HG03439 (cell line): Measurements from ENCODE around the gene GPR173.

Source experiments
- ATAC-seq: cut with Tn5 transposase; IDR thresholded peaks from one replicate; pipeline ENCODE4 v1.9.1; 2021; ENCODE audit warnings: mild to moderate bottlenecking, moderate library complexity; ENCODE audit not compliant: unreplicated experiment

GPR173 gene

DNA sequence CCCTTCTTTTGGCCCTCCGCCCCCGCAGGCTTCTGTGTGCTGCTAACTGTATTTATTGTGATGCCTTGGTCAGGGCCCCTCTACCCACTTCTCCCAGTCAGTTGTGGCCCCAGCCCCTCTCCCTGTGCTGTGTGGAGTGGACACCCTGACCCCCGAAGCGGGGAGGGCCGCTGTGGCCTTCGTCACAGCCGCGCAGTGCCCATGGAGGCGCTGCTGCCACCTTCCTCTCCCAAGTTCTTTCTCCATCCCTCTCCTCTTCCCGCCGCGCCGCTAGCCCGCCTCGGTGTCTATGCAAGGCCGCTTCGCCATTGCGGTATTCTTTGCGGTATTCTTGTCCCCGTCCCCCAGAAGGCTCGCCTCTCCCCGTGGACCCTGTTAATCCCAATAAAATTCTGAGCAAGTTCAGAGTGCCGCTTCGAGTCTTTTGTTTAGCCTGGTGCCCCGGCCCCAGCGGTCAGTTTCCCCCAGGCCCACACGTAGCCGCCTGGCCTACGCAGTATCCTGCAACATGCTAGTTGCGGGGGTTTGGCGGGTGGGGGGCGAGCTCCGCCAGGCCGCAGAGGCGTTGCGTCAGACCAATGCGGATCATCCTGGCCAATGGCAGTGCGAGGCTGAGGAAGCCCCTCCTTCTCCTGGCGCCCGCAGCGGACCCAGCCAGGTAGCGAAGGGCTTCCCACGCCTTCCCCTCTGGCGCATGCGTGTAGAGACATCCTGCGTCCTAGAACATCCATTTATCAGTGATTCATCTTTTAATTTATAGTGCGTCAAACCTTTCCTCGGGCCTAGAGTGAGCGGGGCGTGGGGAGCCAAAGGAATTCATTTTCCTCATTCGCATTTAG lies 39.8 kb downstream of the GPR173 start:
- ATAC-seq, result no peak

DNA sequence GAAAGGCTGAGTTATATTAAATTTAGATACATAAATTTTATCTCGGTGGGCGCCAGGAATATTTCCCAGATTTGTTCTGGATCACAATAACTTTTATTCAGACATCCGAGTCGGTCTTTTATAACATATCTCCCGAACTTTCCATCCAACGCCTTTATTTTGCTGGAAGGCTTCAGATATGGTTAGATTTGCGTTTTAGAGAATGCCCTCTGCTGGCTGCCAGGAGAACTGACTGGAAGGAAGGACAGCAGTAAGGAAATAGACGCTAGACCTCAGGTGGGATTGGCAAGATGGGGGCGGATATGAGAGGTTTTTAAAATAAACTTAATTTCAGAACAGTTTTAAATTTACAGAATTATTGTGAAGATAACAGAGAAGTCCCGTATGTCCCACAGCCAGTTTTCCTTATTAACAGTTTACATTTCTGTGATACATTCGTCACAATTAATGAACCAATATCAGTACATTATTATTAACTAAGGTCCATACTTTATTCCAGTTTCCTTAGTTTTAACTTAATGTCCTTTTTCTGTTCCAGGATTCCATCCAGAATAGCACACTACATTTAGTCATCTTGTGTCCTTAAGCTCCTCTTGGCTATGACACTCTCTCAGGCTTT lies 40.7 kb downstream of the GPR173 start:
- ATAC-seq, result no peak

DNA sequence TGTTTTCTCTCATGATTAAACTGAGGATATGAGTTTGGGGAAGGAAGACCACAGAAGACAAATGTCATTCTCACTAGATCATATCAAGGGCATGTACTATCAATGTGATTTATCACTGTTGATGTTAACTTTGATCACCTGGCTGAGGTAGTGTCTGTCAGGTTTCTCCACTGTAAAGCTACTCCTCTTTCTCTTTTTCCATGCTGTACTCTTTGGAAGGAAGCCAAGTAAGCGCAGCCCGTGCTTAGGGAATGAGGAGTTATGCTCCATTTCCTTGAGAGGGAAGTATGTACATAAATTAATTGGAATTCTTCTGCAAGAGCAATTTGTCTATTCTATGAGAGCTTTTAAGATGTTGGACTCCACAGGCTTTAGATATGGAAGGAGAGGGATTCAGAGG lies 41.3 kb downstream of the GPR173 start:
- ATAC-seq, result no peak

DNA sequence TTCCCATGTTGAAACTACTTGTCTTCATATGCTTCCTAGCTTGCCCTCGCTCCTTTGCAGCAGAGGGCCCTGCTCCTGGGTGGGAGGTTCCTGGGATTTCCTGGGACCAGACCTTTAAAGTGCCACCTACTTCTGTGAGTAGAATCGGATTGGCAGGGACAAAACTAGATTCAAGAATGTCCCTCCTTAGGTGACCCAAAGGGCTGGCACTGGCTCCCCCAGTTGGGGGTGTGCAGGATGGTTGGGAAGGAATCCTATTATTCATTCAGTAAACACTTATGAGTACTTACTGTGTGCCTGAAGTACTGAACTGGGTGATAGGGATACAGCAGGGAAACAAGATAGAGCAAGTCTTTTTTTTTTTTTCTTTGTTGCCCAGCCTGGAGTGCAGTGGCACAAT lies 42.8 kb downstream of the GPR173 start:
- no peak for ATAC-seq

DNA sequence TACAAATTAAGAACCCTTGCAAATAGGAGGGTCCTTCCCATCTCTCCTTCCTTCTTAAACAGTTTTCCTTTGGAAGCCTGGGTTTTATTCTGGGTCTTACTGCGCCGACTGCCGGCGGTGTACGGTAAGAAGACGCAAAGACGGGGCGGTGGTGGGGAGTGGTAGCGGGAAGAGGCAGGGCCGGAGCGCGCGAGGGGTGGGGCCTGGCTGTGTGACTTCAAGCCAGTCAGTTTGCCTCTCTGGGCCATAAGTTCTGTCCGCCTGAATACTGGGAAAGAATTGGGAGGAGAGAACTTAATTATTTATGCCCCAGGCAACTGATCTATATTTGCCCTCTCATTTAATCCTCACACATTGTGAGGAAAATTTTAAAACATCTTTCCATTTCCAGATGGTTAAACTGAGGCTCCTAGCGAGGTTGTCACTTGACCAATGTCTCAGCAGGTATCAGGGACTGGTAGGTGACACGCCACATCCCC lies 44.6 kb downstream of the GPR173 start:
- peak; percentile 51 for ATAC-seq

DNA sequence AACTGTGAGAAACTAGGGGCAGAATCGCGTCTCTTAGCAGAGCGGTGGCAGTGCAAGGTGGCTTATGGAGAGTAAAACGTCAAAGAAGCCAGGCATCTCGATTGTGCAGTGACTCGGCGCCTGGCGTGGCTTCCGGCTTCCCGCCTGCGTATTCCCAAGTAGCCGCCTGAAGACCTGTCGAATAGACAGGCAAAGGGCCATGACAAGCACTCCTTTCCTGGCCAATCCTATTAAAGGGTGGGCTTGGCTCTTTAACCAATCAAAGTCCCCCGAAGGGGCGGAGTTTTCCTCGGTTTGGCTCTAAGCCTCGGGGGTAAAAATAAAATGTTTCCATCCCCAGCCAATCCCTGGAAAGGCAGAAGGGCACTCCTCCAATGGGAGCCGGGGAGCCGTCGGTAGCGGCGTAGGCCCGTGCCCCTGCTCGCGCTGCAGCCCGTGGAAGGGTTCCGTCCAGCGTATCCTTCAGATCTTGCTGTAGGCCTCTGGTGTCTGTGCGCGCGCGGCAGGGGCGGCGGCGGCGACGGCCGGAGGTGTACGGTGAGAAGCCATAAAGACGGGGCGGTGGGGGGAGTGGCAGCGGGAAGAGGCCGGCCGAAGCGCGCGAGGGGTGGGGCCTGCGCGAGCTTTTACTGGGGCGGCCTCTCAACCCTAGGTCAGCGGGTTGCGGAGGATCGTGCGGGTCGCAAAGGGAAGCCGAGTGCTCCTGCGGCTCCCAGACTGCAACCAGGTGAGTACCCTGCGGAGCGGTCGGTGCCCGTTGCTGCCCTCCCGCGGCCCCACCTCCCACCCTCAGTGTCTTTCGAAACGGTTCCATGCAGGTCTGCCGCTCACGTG lies 45.4 kb downstream of the GPR173 start, which contains the start of gene KANTR:
KANTR (plus strand) TSS at position 395 of the 834 bp plus-strand sequence. CDS start 30,131 bp downstream, outside the sequence.
- ATAC-seq, result peak; percentile 80

DNA sequence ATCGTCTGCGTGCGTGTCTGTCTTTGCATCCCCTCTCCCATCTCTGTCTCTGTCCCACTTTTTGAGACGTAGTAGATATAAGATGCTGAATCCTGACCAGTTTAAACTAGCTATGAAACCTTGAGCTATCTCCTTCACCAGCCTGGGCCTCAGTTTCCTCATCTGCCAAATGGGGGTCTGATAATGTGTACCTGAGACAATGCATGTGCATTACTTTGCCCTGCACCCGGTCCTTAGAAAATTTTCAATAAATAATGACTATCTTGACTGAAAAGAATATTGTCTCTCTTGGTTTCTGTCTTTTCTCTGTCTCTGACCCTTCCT lies 46.0 kb downstream of the GPR173 start:
- no peak for ATAC-seq

DNA sequence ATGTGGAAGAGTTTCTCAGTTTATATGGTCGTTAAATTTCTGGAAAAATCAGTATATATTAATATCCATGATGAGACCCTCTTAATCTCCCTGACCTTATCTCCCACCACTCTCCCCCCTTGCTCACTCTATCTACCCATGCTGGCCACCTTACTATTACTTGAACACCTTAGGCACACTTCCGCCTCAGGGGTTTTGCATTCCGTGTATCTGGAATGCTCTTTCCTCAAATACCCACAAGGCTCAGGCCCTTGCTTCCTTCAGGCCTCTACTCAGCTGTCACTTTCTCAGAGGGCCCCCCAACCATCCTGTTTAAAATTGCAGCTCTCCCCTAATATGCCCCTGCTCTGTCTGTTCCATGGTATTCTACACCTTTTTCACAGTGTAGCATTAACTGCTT lies 47.2 kb downstream of the GPR173 start:
- no peak for ATAC-seq

DNA sequence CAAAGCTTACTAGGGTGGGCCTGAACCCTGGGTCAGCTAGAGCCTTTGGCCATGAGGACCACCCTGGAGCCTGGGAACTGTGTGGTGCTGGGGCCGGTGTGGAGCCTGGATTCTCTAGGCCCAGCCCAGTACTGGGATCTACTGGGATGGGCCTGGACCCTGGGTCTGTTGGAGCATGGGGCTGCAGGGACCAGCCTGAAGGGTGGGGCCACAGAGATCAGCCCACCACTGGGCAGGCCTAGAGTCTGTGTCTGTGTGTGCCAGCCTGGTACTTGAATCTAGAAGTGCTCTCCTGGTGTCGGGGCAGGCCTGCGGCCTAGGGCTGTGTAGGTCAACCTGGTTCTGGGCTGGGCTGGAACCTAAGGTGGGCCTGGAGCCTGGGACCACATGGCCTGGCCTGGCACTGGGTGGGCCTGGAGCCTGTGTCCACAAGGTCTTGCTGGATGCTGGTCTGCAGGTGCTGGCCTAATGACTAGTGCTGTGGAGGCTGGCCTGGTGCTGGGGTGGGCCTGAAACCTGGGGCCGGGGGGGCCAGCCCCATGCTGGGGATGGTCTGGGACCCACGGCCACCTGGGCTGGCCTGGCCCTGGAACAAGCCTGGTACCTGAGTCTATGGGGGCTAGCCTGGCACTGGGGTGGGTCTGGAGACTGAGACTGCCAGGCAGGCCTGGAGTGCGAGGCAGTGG lies 66.4 kb downstream of the GPR173 start:
- no peak for ATAC-seq

DNA sequence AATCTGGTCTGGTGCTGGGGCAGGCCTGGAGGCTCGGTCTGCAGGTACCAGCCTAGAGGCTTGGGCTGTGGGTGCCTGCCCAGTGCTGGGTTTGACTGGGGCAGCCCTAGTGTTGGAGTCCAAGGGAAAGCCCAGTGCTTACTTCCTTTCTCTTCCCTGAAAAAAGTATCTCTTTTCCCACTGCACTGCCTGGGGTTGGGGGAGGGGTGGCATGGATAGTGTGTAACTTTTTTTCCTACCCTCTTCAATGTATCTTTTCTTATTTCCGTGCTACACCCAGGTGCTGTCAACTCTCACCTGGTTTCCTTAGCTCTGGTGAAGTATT lies 66.9 kb downstream of the GPR173 start:
- no peak for ATAC-seq

DNA sequence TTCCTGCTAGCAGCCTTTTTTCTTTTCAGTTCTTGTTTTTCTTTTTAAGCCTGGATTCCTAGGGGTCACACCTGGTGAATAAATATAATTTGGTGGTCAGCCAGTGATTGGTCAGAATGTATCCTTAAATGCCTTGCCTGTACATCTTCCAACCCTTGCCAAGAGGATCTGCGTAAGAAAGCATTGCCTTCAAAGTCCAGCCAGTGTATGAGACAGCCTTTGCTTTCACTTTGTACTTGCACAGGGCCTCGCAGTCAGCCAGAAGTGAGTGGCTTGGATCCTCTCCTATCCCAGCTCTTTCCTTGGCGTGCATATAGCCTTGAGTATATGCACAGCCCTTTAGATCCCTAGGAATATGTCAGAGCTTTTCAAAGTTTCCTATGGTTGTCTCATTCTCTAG lies 67.5 kb downstream of the GPR173 start:
- no peak for ATAC-seq

DNA sequence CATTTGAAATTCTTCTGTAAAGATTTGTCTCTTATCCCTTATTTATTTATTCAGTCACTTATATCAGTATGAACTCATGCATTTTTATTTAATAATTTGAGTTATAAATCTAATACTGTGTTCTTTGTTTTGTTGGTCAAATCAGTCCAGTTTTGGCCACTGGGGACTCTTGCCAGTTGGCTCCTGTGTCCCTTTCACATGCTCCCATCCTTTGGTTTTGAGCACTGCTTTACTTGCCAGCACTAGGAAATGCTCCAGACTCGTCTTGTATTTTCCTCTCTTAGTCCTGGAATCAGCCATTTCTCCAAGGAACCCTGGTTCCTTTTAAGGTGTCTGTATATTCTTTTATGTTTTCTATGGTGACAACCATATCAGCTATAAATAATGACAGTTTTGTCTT lies 73.4 kb downstream of the GPR173 start:
- no peak for ATAC-seq

DNA sequence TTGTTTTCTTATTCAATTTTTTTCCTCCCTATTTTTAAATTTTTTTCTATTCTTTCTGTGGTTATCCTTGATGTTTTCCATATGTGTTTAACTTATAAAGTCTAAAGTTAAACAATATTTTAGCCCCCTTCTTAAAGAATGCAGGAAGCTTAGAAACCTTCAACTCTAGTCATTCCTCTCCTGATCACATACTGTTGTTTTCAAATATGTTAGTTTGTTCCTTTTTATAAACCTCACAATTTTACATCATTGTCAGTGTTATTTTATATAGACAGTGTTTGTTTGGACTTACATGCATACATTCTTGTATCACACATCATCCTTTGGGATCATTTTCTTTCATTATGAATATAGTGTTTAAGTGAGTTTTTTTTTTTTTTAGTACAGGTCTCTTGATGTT lies 76.9 kb downstream of the GPR173 start:
- ATAC-seq, result no peak

DNA sequence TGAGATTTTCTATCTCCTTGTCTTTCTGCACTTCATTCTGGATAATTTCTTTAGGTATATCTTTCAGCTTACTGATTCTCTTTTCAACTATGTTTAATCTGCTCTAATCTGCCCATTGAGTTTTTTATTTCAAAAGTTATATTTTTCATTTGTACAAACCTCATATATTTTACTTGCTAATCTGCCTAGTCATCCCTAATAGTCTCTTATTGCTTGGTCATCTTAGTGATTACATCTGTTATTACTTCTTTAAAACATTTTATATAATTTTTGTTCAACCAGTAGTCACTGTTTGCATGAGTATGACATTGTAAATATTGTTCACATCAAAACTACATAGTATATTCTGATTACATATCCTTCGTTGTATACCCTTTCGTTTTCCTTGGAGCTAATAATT lies 77.8 kb downstream of the GPR173 start:
- ATAC-seq, result no peak

DNA sequence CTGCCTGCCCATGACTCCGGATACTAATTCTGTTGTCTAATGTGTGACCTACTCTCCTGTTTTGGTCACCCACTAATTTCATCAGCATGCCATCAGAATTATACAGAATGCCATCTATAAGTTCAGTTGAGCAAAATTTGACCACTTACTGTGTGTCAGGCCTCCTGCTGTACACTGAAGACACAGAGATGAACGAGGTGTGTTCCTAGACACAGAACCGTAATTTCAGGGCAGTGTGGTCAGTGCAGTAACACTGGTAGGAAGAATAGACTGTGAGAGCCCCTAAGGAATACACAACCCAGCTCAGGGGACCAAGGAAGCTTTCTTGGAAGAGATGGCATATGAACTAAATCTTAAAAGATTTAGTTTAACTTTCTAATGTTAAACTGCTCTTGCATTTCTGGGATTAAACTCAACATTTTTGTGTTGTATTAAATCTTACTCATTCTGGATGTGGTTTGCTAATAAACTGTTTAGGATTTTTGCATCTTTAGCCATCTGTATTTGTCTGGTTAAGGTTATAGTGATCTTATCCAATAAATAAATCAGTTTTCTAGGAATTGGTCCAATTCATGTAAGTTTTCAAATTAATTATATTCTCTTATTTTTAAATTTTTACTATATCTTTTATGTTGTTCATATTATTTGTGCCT lies 79.6 kb downstream of the GPR173 start:
- no peak for ATAC-seq
